ENCODE measurements around the gene NEAT1.

GRCh38 chr11:65420506-65420905, 2.1 kb upstream of the NEAT1 start:
- TF ChIP-seq REST (IDR thresholded peaks at IDR 0.05; ENCODE audit: insufficient read depth in 1 of 2, low read depth in 2 of 2, low read length in 2 of 2) (no peak), TAF1 (IDR thresholded peaks at IDR 0.05; ENCODE audit: borderline replicate concordance, insufficient read depth, low read length) (no peak), SIN3A (IDR thresholded peaks at IDR 0.05; ENCODE audit: borderline replicate concordance, insufficient read depth, low read length) (no peak), POLR2AphosphoS5 (IDR thresholded peaks at IDR 0.05; ENCODE audit: low read depth, low read length) (no peak), FOXP2 (optimal IDR thresholded peaks at IDR 0.05; ENCODE audit: borderline replicate concordance, extremely low read depth, extremely low read length, insufficient read depth) (no peak)
